ENCODE measurements around the gene EVI5. TPM values are rescaled to one million over a fixed set of nuclear protein-coding genes. Genes with fewer than 3 reads are reported as not detected.
"Not testable (repeated sequence)": the region's sequence is repeated elsewhere in the genome, so short reads cannot be mapped to it uniquely, and the experiment has no call there.

Gene EVI5
- total and polyA plus RNA-seq, 10 of the 15 experiments (the other 5 are each of a cell fraction or from before 2014, with no cell fraction given), result 0.27 to 6.8 (median 1.7) TPM

DNA sequence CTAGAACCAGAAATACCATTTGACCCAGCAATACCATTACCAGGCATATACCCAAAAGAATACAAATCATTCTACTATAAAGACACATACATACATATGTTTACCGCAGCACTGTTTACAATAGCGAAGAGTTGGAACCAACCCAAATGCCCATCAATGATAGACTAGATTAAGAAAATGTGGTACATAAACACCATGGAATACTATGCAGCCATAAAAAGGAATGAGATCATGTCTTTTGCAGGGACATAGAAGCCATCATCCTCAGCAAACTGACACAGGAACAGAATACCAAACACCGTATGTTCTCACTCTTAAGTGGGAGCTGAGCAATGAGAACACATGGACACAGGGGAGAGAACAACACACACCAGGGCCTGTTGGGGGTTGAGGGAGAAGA lies 144.2 kb downstream of the EVI5 start:
- H3K4me1 ChIP-seq (ENCODE audit: control insufficient read depth, insufficient read depth, low read length); H3K79me2 ChIP-seq (ENCODE audit: control insufficient read depth, insufficient read depth, low read length); BruUV-seq (replicated peaks); DNase-seq (ENCODE audit: low read depth, low spot score); POLR2A ChIA-PET; in situ Hi-C loops (cut with MboI); H3K4me3 ChIP-seq; H3K27ac ChIP-seq (ENCODE audit: control insufficient read depth, insufficient read depth); H4K20me1 ChIP-seq (ENCODE audit: control insufficient read depth, insufficient read depth); H3K4me2 ChIP-seq (ENCODE audit: control insufficient read depth, insufficient read depth); H2AFZ ChIP-seq (ENCODE audit: control insufficient read depth, low read depth, low read length); H3K9ac ChIP-seq (ENCODE audit: control insufficient read depth, insufficient read depth, low read length); H3K9me3 ChIP-seq (replicated peaks; ENCODE audit: control insufficient read depth, insufficient read depth, low read length); RAD21 ChIA-PET (ENCODE audit: unreplicated experiment); H3K36me3 ChIP-seq (ENCODE audit: control insufficient read depth in 2 of 2, insufficient read depth in 2 of 2, low read length in 1 of 2); intact Hi-C loops (cut with micrococcal nuclease; ENCODE audit: unreplicated experiment); CTCF ChIA-PET; SMC1A ChIA-PET (ENCODE audit: uncharacterized antibody, unreplicated experiment); H3K27me3 ChIP-seq (replicated peaks in 1 of 2; ENCODE audit: control insufficient read depth in 2 of 2, insufficient read depth in 2 of 2, low read length in 1 of 2); ATAC-seq; FAIRE-seq: not testable (repeated sequence)
- 100% methylated on average over 3 of the region's 3 CpGs for WGBS (ENCODE audit: insufficient coverage, insufficient replicate concordance, low lambda C conversion rate, missing lambda C conversion rate)

DNA sequence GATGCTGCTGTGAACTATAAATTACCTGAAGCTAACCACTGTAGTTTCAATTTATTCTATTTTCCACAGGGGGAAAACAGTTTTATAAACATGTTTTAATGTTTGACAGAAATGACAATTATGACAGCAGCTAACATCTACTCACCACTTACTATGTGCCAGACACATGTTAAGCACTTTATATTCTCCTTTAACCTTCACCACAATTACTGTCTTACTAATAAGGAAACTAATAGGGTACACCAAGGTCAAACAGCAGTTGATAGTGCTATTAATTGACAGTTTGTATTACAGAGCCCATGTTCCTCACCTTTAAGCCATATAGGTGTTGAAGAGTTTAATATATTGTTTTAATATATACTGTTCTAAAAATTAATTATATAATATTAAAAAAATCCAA lies 146.4 kb downstream of the EVI5 start:
- peak; percentile 49; the same call in 2 of the 3 replicates for ATAC-seq
- CTCF ChIA-PET, result no interaction called here
- TF ChIP-seq ETV6 (conservative IDR thresholded peaks at IDR 0.05 in 1 of 2, IDR thresholded peaks at IDR 0.05 in 1 of 2; ENCODE audit: borderline replicate concordance in 1 of 2, low read depth in 1 of 2) (no peak), STAT1 (conservative IDR thresholded peaks at IDR 0.05) (no peak), RB1 (IDR thresholded peaks at IDR 0.05; ENCODE audit: borderline replicate concordance) (no peak), SMAD1 (IDR thresholded peaks at IDR 0.05; ENCODE audit: low read depth, partially characterized antibody) (no peak), MYB (IDR thresholded peaks at IDR 0.05; ENCODE audit: borderline replicate concordance, low read depth, low read length) (no peak), MTA2 (IDR thresholded peaks at IDR 0.05; ENCODE audit: low read depth) (0 out of 2 replicates have a peak, but pooled peaks have one; percentile 14), TCF3 (IDR thresholded peaks at IDR 0.05; ENCODE audit: borderline replicate concordance, insufficient read depth, low read depth, low read length) (no peak), NR2F1 (conservative IDR thresholded peaks at IDR 0.05) (peak; percentile 86), ZSCAN29 (IDR thresholded peaks at IDR 0.05) (no peak), MTA3 (IDR thresholded peaks at IDR 0.05; ENCODE audit: borderline replicate concordance, low read length) (no peak), LARP7 (IDR thresholded peaks at IDR 0.05) (no peak), WRNIP1 (IDR thresholded peaks at IDR 0.05; ENCODE audit: borderline replicate concordance, low read depth, low read length) (no peak), PAX5 (IDR thresholded peaks at IDR 0.05; ENCODE audit: borderline replicate concordance, low read depth, low read length) (no peak)
- TF ChIP-seq, protein P1, sequence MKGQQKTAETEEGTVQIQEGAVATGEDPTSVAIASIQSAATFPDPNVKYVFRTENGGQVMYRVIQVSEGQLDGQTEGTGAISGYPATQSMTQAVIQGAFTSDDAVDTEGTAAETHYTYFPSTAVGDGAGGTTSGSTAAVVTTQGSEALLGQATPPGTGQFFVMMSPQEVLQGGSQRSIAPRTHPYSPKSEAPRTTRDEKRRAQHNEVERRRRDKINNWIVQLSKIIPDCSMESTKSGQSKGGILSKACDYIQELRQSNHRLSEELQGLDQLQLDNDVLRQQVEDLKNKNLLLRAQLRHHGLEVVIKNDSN (IDR thresholded peaks at IDR 0.05; ENCODE audit: borderline replicate concordance, extremely low read length, insufficient read depth, low read depth, low read length), result no peak
- TF ChIP-seq, protein P2, sequence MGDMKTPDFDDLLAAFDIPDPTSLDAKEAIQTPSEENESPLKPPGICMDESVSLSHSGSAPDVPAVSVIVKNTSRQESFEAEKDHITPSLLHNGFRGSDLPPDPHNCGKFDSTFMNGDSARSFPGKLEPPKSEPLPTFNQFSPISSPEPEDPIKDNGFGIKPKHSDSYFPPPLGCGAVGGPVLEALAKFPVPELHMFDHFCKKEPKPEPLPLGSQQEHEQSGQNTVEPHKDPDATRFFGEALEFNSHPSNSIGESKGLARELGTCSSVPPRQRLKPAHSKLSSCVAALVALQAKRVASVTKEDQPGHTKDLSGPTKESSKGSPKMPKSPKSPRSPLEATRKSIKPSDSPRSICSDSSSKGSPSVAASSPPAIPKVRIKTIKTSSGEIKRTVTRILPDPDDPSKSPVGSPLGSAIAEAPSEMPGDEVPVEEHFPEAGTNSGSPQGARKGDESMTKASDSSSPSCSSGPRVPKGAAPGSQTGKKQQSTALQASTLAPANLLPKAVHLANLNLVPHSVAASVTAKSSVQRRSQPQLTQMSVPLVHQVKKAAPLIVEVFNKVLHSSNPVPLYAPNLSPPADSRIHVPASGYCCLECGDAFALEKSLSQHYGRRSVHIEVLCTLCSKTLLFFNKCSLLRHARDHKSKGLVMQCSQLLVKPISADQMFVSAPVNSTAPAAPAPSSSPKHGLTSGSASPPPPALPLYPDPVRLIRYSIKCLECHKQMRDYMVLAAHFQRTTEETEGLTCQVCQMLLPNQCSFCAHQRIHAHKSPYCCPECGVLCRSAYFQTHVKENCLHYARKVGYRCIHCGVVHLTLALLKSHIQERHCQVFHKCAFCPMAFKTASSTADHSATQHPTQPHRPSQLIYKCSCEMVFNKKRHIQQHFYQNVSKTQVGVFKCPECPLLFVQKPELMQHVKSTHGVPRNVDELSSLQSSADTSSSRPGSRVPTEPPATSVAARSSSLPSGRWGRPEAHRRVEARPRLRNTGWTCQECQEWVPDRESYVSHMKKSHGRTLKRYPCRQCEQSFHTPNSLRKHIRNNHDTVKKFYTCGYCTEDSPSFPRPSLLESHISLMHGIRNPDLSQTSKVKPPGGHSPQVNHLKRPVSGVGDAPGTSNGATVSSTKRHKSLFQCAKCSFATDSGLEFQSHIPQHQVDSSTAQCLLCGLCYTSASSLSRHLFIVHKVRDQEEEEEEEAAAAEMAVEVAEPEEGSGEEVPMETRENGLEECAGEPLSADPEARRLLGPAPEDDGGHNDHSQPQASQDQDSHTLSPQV (IDR thresholded peaks at IDR 0.05), result no peak

More for the DNA sequence above, 146.4 kb downstream of the EVI5 start:
- intact Hi-C loops (cut with micrococcal nuclease; ENCODE audit: unreplicated experiment), result no loop called here
- ChIA-PET SMC1A (ENCODE audit: uncharacterized antibody, unreplicated experiment) (no interaction called here), POLR2A (no interaction called here), RAD21 (ENCODE audit: unreplicated experiment) (no interaction called here)
- Histone ChIP-seq H3K4me3 (no peak overlapping the region), H2AFZ (ENCODE audit: control insufficient read depth, low read depth, low read length) (no peak overlapping the region), H4K20me1 (ENCODE audit: control insufficient read depth, insufficient read depth) (no peaks in the 10 kb centered on the region), H3K27ac (ENCODE audit: control insufficient read depth, insufficient read depth) (no peak overlapping the region), H3K36me3 (ENCODE audit: control insufficient read depth in 2 of 2, insufficient read depth in 2 of 2, low read length in 1 of 2) (no peaks in the 10 kb centered on the region), H3K9me3 (replicated peaks; ENCODE audit: control insufficient read depth, insufficient read depth, low read length) (no peaks in the 10 kb centered on the region), H3K4me1 (ENCODE audit: control insufficient read depth, insufficient read depth, low read length) (no peaks in the 10 kb centered on the region), H3K27me3 (replicated peaks in 1 of 2; ENCODE audit: control insufficient read depth in 2 of 2, insufficient read depth in 2 of 2, low read length in 1 of 2) (no peaks in the 10 kb centered on the region), H3K9ac (ENCODE audit: control insufficient read depth, insufficient read depth, low read length) (no peak overlapping the region), H3K4me2 (ENCODE audit: control insufficient read depth, insufficient read depth) (no peak overlapping the region), H3K79me2 (ENCODE audit: control insufficient read depth, insufficient read depth, low read length) (no peaks in the 10 kb centered on the region)
- FAIRE-seq (peak; percentile 83), DNase-seq (ENCODE audit: low read depth, low spot score) (no peak)
- no TSS peak for BruUV-seq (replicated peaks)
- in situ Hi-C loops (cut with MboI), result no loop called here
